MM.1S (cell line): ENCODE data around the gene ACAP2.

Experiments used
- DNase-seq: peaks from one replicate; pipeline ENCODE4 v3.0.0-alpha.2; 2015
- H2AFZ ChIP-seq: fragments of 300-600 bp; sonication (generic); 2 replicates; pipeline ENCODE4 v1.6.0; 2016; ENCODE audit warnings: antibody characterized with exemption, low read length
- H3F3A ChIP-seq: fragments of 300-600 bp; sonication (generic); 2 replicates; pipeline ENCODE4 v1.6.1; 2016; ENCODE audit warnings: mild to moderate bottlenecking, antibody characterized with exemption, low read length, moderate library complexity, mixed read lengths; ENCODE audit not compliant: insufficient read depth
- H3K27ac ChIP-seq: fragments of 300-600 bp; sonication (generic); 2 replicates; pipeline ENCODE4 v1.5.1; 2016; ENCODE audit warnings: mild to moderate bottlenecking, low read length
- H3K27me3 ChIP-seq: fragments of 300-600 bp; sonication (generic); replicated peaks from 2 replicates; pipeline ENCODE4 v1.6.0; 2016; ENCODE audit warnings: low read length; ENCODE audit not compliant: insufficient read depth
- H3K36me3 ChIP-seq: fragments of 300-600 bp; sonication (generic); replicated peaks from 2 replicates; pipeline ENCODE4 v1.6.1; 2016; ENCODE audit warnings: mild to moderate bottlenecking, low read length, mixed read lengths; ENCODE audit not compliant: insufficient read depth
- H3K4me1 ChIP-seq: fragments of 300-600 bp; sonication (generic); 2 replicates; pipeline ENCODE4 v1.6.1; 2016; ENCODE audit warnings: low read length, mixed read lengths
- H3K4me2 ChIP-seq: fragments of 300-600 bp; sonication (generic); 2 replicates; pipeline ENCODE4 v1.6.0; 2016; ENCODE audit warnings: low read depth, low read length
- H3K4me3 ChIP-seq: fragments of 300-600 bp; sonication (generic); 2 replicates; pipeline ENCODE4 v1.5.1; 2016; ENCODE audit warnings: low read length, mixed read lengths
- H3K79me2 ChIP-seq: fragments of 300-600 bp; sonication (generic); 2 replicates; pipeline ENCODE4 v1.6.1; 2016; ENCODE audit warnings: mixed run types, low read length, mixed read lengths
- H3K9ac ChIP-seq: fragments of 300-600 bp; sonication (generic); 2 replicates; pipeline ENCODE4 v1.6.1; 2016; ENCODE audit warnings: low read length, mixed read lengths
- H3K9me2 ChIP-seq: fragments of 300-600 bp; sonication (generic); replicated peaks from 2 replicates; pipeline ENCODE4 v1.6.1; 2016; ENCODE audit warnings: mild to moderate bottlenecking, low read length, mixed read lengths; ENCODE audit not compliant: insufficient read depth
- H3K9me3 ChIP-seq: fragments of 300-600 bp; sonication (generic); replicated peaks from 2 replicates; pipeline ENCODE4 v1.6.1; 2016; ENCODE audit warnings: mild to moderate bottlenecking, low read length, mixed read lengths; ENCODE audit not compliant: insufficient read depth
- H4K20me1 ChIP-seq: fragments of 300-600 bp; sonication (generic); 2 replicates; pipeline ENCODE4 v1.6.1; 2016; ENCODE audit warnings: mild to moderate bottlenecking, low read length, moderate library complexity, mixed read lengths; ENCODE audit not compliant: insufficient read depth
- EZH2 ChIP-seq: fragments of 300-600 bp; sonication (generic); optimal IDR thresholded peaks from 2 replicates; pipeline ENCODE3; 2017; ENCODE audit warnings: low read depth, mild to moderate bottlenecking, antibody characterized with exemption, low read length, mixed read lengths
- EZH2phosphoT487 ChIP-seq: fragments of 300-600 bp; sonication (generic); IDR thresholded peaks from 2 replicates; pipeline ENCODE4 v1.6.1; 2018; ENCODE audit warnings: antibody characterized with exemption, low read length
- TF ChIP-seq, protein P1 (sequence below): fragments of 300-600 bp; sonication (generic); IDR thresholded peaks from 2 replicates; pipeline ENCODE4 v1.5.1; 2016; ENCODE audit warnings: antibody characterized with exemption, low read length, mixed read lengths

The ACAP2 gene

DNA sequence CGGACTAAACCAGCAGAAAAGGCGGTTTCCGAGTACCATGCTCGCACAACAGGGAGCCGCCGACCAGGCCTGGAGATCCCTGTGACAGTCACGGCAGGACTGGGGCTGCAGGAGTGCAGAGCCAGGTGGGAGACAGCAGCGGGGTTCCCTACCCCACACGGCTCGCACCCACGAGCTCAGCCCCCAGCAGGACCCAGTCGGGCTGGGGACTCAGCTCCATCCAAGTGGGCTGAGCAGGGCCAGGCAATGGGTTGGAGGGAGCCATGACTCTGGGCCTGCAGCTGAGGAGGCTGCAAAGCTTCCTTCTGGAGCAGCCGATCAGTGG, 187.7 kb downstream of the ACAP2 start:
- no peak for DNase-seq
- H3K9ac ChIP-seq = no peak overlapping the region
- TF ChIP-seq, protein P1, sequence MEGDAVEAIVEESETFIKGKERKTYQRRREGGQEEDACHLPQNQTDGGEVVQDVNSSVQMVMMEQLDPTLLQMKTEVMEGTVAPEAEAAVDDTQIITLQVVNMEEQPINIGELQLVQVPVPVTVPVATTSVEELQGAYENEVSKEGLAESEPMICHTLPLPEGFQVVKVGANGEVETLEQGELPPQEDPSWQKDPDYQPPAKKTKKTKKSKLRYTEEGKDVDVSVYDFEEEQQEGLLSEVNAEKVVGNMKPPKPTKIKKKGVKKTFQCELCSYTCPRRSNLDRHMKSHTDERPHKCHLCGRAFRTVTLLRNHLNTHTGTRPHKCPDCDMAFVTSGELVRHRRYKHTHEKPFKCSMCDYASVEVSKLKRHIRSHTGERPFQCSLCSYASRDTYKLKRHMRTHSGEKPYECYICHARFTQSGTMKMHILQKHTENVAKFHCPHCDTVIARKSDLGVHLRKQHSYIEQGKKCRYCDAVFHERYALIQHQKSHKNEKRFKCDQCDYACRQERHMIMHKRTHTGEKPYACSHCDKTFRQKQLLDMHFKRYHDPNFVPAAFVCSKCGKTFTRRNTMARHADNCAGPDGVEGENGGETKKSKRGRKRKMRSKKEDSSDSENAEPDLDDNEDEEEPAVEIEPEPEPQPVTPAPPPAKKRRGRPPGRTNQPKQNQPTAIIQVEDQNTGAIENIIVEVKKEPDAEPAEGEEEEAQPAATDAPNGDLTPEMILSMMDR = no peak
- TF ChIP-seq EZH2 = no peak
- TF ChIP-seq EZH2phosphoT487 = no peak
- H3K4me2 ChIP-seq = no peak overlapping the region
- H3K27ac ChIP-seq = no peak overlapping the region
- H3K9me2 ChIP-seq = no peaks in the 10 kb centered on the region
- peaks cover 5% of the 10 kb centered on the region for H3K4me1 ChIP-seq
- H4K20me1 ChIP-seq = no peaks in the 10 kb centered on the region
- peaks cover 13% of the 10 kb centered on the region; the same call in 1 of the 2 replicates for H3F3A ChIP-seq
- H3K79me2 ChIP-seq = no peaks in the 10 kb centered on the region
- no peaks in the 10 kb centered on the region for H3K36me3 ChIP-seq
- H2AFZ ChIP-seq = no peak overlapping the region
- H3K9me3 ChIP-seq = no peaks in the 10 kb centered on the region
- H3K4me3 ChIP-seq = no peak overlapping the region
- H3K27me3 ChIP-seq = no peaks in the 10 kb centered on the region

DNA sequence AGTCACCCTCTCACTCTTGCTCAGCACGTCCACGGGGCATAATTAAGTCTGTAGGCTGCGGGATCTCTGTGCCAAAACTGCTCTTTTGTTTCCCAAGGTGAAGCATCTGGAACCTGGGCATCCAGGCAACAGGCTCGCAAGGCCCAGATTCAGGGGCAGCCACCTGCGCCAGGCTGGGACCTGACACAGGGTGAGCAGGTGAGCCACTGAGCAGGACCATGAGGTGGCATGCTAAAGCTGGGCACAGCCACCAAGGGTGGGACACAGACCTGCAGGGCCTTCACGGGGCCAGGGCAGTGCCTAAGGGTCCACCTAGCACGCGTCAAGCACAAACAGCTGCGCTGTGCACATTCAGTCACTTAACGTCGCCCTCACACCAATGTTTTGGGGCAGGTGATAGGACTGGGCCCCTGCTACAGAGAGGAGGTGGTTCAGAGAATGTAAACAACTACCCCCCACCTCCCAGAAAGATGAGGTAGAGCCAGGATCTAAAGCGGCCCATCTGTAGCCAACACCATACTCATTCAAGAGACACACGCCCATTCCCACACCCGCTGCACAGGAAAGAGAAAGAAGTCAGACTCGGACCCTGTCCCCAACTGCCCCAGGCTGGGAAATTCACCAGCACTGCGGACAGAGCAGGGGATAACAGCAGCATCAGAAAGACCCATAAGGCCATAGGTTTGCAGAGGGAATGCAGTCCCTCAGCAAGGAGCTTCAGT, 188.2 kb downstream of the ACAP2 start:
- H3K4me2 ChIP-seq = no peak overlapping the region

DNA sequence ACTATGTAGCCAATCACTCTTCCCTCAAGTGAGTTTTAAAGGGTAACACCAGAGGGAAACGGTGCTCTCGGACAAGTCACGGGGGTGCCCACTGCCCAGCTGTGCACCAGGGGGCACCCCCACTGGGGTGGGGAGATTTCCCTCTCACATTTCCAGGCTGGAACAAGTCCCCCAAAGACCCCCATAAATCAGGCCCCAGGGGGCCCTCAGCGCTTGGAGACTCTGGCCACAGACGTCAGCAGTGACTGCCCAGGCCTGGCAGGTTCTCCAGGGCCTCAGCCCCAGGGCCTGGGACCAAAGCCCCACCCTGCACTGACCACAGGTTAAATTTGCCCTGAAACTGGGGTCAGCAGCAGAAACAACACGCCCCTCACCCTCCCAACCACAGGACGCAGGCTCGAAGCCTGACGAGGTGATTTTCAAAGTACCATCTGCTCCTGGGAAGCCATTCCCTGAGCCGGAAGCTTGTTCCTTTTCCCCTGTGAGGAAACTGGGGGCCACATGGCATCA, 188.8 kb downstream of the ACAP2 start:
- H3K79me2 ChIP-seq = no peaks in the 10 kb centered on the region
- peaks cover 5% of the 10 kb centered on the region; the same call in 1 of the 2 replicates for H3F3A ChIP-seq
- H2AFZ ChIP-seq = no peak overlapping the region
- no peaks in the 10 kb centered on the region for H3K27me3 ChIP-seq
- no peaks in the 10 kb centered on the region for H3K9me2 ChIP-seq
- H3K27ac ChIP-seq = no peak overlapping the region
- H3K4me3 ChIP-seq = no peak overlapping the region
- no peaks in the 10 kb centered on the region for H3K4me1 ChIP-seq
- no peak overlapping the region for H3K4me2 ChIP-seq
- H3K36me3 ChIP-seq = no peaks in the 10 kb centered on the region
- no peaks in the 10 kb centered on the region for H4K20me1 ChIP-seq
- DNase-seq = no peak
- H3K9me3 ChIP-seq = no peaks in the 10 kb centered on the region
- H3K9ac ChIP-seq = no peak overlapping the region
- TF ChIP-seq EZH2phosphoT487 (no peak), EZH2 (no peak)
- TF ChIP-seq, protein P1 = no peak

More for the DNA sequence above, 188.2 kb downstream of the ACAP2 start:
- TF ChIP-seq, protein P1 = no peak
- no peak for TF ChIP-seq EZH2phosphoT487
- no peak overlapping the region for H3K27ac ChIP-seq
- peaks cover 10% of the 10 kb centered on the region; the same call in 1 of the 2 replicates for H3F3A ChIP-seq
- no peak overlapping the region for H2AFZ ChIP-seq
- no peaks in the 10 kb centered on the region for H3K36me3 ChIP-seq
- no peaks in the 10 kb centered on the region for H3K9me3 ChIP-seq
- peaks cover 4% of the 10 kb centered on the region for H3K4me1 ChIP-seq
- no peak overlapping the region for H3K9ac ChIP-seq
- no peaks in the 10 kb centered on the region for H3K27me3 ChIP-seq
- no peak overlapping the region for H3K4me3 ChIP-seq
- H3K79me2 ChIP-seq = no peaks in the 10 kb centered on the region
- H4K20me1 ChIP-seq = no peaks in the 10 kb centered on the region
- no peaks in the 10 kb centered on the region for H3K9me2 ChIP-seq
- no peak for DNase-seq
